ENCODE results near the gene ANKRD13D.

- TF ChIP-seq, protein P1, sequence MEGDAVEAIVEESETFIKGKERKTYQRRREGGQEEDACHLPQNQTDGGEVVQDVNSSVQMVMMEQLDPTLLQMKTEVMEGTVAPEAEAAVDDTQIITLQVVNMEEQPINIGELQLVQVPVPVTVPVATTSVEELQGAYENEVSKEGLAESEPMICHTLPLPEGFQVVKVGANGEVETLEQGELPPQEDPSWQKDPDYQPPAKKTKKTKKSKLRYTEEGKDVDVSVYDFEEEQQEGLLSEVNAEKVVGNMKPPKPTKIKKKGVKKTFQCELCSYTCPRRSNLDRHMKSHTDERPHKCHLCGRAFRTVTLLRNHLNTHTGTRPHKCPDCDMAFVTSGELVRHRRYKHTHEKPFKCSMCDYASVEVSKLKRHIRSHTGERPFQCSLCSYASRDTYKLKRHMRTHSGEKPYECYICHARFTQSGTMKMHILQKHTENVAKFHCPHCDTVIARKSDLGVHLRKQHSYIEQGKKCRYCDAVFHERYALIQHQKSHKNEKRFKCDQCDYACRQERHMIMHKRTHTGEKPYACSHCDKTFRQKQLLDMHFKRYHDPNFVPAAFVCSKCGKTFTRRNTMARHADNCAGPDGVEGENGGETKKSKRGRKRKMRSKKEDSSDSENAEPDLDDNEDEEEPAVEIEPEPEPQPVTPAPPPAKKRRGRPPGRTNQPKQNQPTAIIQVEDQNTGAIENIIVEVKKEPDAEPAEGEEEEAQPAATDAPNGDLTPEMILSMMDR (IDR thresholded peaks at IDR 0.05; ENCODE audit: low read depth, low read length, poor library complexity, severe bottlenecking) = no peak
- no peak for TF ChIP-seq EZH2phosphoT487 (IDR thresholded peaks at IDR 0.05; ENCODE audit: borderline replicate concordance, low read length)
Observed at GRCh38 chr11:67282876-67283371, 6.2 kb upstream of the ANKRD13D start.
